HPDE6-E6E7 (cell line): ENCODE results near the gene SMIM35.

ENCODE experiments used
- DNase-seq: peaks from one replicate; pipeline ENCODE4 v3.0.0; 2011; ENCODE audit warnings: missing footprints; ENCODE audit errors: extremely low spot score

SMIM35 gene

DNA sequence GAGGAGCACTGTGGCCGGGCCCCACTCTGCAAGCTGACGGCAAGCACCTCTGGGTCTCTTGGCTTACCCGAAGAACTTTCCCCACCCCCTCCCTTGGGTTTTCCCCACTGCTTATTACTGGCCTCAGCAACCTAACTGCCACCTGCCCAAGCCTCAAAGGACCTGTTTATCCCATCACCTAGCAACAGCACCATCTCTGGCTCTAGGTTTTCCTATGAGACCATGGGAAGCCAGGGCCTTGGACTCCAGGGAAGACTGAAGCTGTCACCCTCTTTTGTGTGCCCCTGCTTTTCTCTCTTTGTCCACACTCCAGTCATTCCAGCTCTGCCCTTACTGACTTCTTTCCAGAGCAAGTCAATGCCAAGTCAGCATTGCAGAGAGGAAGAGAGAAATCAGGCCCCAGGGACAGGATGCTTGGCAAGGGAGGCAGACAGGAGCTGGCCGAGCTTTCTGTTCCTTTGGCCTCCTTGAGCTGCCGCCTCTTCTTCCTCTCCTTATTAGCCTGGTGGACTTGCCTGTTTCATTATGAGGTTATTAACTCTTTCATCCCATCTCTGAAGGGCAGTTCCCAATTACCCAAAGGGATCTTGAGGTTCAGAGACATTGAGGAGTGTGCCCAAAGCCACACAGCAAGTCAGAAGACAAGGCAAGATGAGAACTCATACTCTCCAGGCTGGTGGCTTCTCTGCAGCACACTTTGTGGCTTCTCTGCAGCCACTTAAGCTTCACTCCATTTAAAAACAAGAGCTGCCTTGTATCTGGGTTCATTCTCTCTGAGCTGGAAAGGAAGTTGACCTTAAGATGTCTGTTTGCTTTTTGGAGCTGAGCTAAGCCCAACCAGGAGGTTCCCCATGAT lies at the start of gene SMIM35:
Gene SMIM35 (minus strand): TSS at position 51 of the 856 bp plus-strand sequence. CDS start 206 bp downstream, outside the sequence.
- no peak for DNase-seq

DNA sequence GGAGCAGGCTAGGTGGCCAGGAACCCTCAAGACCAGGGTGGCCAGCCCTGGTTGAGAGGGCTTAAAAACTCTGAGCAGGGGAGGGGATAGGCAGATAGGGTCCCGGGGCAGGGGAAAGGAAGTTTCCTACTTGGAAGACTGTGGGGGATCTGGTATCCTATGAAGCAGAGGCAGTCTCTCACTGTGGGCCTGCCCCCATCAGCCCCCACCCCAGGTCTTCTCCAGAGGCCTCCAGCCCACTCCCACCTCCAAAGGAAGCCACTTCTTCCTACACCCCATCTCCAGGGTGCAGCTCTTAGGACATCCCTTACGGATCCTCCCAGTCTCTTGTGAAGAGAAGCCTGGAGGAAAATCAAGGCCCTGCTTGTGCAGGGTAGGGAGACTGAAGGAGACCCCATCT lies 49.6 kb upstream of the SMIM35 start:
- DNase-seq = no peak

DNA sequence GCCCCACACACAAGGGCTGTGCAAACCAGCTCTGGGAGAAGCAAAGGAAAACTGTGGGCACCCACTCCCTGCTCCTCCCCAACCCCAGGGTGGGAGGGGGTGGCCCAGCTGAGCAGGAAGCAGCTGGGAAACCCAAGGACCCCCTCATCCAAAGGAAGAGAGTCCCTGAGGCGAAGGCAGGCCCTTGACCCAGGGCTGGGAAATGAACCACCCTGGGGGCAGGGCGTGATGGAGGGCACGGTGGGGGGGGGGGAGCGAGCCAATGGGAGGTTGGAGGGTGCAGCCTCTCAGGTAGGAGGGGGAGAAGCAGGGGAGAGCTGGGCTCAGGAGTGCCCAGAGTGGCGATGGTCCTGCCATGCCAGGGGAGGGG lies 49.0 kb upstream of the SMIM35 start:
- no peak for DNase-seq

DNA sequence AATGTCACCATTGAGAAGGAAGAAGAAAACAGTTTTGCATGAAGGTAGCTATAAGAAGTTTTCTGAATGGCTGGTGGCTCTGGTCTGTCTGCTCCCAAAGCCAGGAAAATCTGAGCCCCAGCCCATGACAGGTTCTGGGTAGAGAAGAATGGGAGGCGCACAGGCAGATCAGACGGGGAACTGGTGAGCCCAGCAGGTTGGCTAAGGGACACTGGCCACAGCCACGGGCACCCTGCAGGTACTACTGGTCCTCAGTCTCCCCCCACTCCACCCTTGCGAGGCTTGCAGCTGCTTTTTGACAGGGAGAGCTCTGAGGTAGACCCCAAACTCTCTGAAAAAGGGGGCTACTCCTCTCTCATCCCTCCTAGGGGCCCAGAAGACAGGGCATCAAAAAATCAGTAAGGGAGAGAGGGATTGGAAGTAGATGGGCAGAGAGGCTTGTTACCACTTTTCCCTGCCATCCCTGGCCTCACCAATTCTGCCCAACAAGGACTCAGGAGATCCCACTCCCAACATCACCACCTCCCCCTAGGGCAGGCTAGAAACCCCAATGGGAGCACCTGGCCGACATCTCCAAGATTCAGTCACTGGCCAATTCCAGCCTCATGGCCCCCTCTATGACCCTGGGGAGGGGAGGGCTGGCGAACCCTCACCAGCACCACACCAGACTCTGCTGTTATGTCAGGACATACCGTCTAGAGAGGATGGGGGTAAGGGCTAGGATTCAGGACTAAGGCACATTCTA lies 48.5 kb upstream of the SMIM35 start:
- no peak for DNase-seq

DNA sequence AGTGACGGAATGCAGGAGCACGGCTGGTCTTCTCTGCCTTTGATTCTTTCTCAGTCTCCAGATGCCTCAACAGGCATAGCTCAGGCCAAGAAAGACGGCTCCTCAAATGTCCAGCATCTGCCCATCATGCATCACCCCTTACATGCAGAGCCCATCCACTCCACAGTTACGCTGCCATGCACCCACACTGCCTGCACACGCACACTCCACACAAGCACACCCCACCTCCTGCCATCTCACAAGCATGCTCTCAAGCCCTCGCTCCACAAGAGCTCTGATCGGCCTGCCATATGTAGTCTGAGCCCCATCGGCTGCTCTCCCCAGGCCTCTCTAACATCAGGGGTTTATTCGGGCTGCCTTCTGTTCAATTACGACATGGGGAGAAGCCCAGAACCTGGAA lies 47.1 kb upstream of the SMIM35 start:
- DNase-seq = no peak

DNA sequence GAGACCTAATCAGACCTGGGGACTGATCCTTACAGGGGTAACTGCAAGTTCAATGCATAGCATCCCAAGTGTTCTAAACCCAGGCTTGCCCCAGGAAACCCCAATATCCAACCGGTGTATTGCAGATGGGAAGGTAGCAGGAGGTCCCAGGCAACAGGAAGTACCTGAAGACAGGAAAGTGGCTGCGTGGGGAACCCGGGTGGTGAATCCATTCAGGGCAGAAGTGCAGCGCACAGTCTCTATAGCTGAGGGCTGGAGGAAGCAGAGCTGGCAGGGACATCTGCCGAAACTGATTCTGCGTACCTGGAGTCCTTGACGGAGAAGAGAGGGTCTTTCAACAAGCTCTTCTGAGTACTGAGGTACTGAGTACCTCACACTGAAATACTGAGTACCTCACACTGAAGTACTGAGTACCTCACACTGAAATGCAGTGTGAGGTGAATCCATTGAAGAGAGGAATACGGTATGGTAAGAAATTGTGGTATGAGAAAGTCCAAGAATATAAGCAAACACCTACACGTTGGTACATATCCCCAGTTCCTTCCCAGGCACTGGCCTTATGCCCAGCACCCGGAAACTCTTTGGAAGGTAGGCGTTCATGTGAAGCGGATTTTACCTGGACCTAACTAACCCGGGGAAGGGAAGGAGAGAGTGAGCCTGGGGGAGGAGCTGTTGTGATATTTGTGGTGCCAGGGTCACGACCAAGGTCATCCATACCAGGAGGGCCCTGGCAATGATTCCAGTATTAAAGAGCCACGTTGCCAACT lies 45.8 kb upstream of the SMIM35 start:
- no peak for DNase-seq

DNA sequence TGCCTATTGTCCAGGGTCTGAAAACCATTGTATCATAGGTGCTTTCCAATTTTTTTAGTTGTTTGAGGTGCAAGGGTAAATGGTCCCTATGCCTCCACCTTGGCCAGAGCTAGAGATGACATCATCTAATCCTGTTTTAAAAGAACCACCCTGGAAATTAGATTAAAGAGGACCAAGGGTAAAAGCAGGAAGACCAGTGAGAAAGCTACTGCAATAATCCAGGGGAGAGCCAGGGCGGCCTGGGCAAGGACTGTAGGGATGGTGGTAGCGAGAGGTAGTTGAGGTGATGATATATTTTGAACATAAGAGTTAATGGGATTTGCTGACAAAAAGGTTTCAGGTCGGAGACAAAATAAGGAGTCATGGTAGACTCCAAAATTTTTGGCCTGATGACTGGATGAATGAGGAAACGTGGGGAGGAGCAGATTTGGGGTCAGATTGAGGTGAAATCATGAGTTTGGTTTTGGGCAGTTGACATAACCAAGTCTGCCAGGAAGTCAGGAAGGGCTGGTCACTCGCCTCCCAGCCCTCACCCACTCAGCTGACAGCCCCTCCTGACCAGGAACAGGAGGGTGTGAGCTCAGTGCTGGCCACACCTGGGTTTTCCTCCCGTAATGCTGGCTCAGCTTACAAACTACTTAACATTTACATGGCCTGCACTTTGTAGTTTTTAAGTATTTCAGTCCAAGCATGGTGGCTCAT lies 42.9 kb upstream of the SMIM35 start:
- no peak for DNase-seq

DNA sequence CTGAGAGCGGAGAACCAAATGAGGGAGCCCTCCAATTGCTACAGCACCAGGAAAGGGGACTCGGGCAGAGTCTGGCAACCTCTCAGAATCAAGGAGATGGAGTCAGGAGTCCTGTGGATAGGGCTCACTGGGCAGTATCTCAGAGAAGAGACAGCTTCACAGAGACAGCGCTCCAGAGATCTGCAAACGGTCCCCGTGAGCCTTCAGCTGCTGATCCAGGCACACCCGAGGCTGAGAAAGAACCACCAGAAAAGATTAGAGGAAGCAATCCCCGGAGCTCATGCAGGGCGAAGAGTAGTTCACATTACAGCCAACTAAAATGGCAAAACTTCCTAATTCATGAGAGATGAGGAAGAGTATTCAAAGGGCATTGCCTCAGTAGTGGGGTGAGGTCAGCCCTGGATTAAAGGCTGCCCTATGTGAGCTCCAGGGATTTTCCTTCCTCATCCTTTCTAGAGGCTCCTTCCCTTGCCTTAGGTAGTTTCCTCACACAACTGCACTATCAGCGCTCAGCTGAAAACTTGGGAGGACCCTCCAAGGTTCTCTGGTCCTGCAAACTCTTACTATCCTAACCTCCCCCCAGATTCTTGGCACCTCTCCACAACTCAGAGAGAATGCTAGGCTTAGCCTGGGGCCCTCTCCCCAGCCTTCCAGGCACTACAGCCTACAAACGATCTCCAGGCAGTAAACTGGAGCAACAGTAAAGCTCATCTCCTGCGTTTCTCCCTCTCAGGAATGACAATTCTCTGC lies 42.1 kb upstream of the SMIM35 start:
- DNase-seq = no peak

DNA sequence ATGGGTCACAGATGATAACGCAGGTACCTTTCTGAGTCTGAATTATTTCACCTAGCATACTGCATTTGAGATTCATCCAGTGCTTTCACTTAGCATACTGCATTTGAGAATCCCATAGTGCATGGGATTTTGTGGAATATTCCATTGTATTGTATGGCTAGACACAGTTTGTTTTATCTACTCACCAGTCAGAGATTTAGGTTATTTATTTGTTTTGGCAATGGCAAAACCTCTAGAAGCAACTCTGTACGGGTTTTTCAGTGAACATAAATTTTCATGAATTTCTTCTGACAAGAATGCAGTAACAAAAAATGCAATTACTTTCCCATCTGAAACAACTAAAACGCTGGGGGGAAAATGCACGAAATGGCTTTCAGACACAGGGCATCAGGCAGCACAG lies 41.5 kb upstream of the SMIM35 start:
- DNase-seq = no peak

DNA sequence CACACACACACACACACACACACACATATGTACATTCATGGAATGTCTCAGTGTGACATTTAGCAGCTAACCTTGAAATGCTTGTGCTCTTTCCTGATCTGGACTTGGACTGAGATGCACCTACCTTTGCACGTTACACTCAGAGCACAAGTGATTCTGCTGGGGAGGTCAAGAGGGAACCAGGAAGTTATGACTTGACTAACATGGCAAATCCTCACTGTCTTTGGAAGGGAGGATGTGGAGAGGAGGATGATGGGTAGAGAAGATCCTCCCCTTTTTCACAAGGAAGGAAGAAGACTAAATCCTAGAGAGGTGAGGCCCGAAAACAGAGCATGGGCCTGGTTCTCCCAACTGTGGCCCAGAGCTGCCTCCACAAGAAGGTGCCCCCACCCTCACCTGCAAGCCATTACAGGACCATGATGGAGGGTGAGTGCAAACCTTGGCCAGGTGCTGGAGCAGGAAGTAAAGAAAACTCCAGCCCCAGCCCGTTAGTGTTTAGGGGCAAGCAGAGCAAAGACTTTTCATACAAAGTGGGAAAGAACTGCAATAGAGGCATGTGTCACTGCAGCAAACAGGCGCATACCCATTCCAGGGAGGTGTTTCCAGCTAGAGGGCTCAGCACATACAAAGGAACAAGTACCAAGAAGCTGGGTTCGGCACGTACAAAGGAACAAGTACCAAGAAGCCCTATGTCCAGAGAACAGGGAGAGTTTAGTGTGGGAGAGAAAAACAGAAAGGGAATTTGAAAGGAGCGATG lies 39.5 kb upstream of the SMIM35 start:
- DNase-seq = no peak

DNA sequence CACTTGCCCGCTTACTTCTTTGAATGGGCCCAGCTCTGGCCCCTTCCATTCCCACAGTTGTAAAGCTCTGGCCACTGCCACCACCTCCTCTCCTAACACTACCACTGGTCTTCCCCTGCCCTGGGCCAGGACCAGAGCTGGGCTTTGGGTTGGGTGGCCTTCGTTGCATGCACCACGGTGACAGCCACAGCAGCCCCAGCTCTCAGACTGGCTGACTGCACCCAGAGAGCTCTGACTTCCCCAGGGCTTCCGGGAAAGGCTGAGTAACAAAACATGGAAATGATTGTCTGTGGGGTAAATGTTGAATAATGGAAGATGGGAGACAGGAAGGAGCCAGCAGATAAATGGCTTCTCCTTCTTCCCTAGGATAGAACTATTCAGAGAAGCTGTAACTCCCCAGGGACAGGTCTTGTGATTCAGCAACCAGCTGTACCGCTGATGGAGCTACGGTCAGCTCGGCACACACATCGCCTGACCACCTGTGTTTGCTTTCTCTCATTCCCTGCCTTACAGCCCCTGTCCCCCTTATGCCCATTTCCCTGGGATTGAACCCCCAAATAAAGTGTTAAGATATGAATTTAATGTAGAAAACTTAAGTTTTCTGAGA lies 38.3 kb upstream of the SMIM35 start:
- no peak for DNase-seq

DNA sequence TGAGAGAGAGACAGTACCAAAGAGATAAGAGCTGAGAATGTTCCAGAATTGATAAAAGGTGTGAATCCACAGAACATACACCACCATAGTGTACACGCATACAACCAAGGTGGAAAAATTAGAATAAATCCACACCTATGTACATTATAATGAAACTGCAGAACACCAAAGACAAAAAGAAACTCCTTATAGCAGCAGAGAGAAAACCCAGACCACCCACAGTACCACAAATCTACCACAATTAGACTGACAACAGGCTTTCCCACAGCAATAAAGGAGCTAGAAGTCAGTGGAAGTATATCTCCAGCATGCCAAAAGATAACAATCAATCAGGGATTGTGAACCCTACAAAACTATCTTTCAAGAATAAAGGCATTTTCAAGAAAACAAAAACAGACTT lies 34.0 kb upstream of the SMIM35 start:
- no peak for DNase-seq

DNA sequence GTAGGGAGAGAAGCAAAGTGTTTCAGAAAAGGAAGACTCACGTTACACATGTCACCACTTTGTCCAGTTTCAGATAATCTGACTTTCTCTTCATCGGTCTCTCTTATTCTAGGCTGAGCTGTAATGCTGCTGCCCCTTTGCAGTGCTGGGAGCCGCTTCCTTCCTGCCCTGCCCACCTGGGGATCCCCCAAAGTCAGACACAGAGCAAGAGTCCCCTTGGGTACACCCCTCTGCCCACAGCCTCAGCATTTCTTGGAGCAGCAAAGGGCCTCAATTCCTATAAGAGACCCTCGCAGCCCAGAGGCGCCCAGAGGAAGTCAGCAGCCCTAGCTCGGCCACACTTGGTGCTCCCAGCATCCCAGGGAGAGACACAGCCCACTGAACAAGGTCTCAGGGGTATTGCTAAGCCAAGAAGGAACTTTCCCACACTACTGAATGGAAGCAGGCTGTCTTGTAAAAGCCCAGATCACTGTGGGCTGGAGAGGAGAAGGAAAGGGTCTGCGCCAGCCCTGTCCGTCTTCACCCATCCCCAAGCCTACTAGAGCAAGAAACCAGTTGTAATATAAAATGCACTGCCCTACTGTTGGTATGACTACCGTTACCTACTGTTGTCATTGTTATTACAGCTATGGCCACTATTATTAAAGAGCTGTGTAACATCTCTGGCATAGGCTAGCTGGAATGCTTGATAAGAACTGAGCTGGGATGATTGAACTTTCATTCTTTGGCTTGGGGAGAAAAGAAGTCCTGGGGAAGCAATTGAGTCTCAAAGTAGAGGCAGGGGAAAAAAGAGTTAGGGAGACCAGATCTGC lies 31.2 kb upstream of the SMIM35 start:
- no peak for DNase-seq

DNA sequence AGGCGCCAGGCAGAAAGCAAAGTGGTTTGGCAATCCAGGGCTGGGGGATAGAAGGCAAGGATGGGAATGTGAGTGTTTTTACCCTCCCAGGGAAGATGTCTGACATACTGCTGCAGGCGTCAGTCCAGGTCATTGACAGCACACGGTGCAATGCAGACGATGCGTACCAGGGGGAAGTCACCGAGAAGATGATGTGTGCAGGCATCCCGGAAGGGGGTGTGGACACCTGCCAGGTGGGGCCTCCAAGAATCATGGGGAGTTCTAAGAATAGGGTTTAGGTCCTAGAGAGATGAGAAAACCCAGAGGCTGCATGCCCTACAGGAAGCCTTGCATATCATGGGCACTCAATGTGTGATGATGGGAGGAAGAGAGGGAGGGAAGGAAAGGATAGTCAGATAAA lies 28.3 kb upstream of the SMIM35 start:
- no peak for DNase-seq

DNA sequence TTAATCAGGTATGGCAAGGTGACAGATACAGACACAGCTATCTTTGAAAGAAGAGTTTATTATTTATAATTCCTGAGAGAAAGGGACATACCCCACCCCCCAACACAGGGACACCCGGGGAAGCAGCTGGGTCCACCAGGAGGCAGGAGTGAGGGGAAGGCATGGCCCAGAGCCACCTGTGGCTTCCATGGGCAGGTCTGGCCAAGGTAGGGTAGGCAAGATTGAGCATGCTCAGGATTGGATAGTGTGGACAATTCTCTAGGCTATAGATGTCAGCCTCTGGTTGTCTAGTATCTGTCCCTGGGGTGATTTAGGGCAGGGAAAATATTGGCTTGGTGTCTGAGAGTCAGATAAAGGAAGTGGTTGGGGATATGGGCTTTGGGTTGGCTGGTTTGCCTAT lies 27.5 kb upstream of the SMIM35 start:
- no peak for DNase-seq

DNA sequence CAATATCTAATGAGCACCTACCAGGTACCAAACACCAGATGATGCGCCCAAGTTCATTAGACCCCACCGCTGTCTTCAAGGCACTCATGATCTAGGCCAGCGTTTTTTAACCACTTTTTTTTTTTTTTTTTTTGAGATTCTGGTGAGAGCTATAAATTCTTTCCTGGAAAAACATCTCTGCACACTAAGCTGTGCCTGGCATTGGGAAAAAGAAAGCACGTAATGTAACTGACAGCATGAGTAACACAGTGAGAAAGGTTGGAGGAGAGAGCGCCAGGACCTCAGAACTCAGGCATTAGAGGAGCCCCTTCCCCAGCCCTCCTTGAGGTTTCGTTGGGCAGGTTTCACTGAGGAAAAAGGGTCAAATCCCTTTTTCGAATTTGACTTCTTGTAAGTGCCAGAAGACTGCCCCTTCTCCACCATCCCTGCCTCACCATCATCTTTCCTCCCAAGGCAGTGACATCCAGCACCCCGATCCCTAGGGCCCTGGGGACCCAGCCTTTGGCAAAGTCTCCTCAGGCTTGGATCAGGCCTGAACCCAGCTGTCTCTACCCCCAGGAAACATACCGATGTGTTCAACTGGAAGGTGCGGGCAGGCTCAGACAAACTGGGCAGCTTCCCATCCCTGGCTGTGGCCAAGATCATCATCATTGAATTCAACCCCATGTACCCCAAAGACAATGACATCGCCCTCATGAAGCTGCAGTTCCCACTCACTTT lies 26.1 kb upstream of the SMIM35 start:
- DNase-seq = no peak

DNA sequence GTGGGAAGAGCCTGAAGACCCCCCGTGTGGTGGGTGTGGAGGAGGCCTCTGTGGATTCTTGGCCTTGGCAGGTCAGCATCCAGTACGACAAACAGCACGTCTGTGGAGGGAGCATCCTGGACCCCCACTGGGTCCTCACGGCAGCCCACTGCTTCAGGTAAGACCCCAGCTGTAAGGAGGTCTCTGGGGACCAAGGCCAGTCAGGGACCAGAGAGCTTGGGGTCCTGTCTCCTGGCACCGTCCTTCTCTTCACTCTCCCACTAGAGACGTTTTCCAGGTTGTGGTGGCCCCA lies 24.9 kb upstream of the SMIM35 start:
- DNase-seq = no peak

DNA sequence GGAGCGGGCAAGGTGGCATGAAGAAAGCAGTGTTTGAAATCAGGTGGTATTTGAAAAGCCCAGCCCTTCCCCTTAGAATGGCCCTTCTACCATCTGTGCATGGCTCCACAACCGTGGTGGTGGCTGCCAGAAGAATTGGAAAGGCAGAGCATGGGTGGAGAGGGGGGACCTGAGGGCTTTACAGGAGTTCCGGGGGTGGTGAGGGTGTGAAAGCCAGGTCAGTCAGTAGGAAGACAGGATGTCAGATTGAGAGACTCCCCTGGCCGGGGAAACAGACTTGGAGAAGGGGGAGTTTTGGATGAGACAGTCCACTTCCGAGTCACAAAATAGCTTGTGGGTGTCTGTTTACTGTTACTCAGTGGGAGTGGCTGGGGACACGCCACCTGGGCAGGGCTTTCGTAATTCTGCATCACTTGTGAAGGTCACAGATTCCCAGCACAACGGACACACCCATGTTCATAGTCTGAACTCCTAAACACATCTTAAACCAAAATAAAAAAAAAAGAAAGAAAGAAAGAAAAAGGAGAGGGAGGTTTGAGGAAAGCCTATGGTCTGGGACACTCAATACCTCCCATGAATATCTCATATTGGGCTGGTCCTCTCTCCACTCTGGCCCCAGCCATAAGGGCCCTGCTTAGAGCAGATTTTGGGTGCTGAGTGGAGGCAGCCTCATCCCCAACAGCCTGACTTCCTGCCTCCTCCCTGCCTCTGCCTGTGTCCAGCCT lies 24.4 kb upstream of the SMIM35 start:
- no peak for DNase-seq
